ENCODE data around the gene AFF2. TPM values are rescaled to one million over a fixed set of nuclear protein-coding genes. Genes with fewer than 3 reads are reported as not detected.
"Not testable (repeated sequence)": the region's sequence is repeated elsewhere in the genome, so short reads cannot be mapped to it uniquely, and the experiment has no call there.

AFF2 gene
- total RNA-seq, 1 experiment from 2014 or later = 0.19 TPM

- TF ChIP-seq CTCF (IDR thresholded peaks at IDR 0.05; ENCODE audit: unreplicated experiment) = no peak
- no peaks in the 10 kb centered on the region for H3K27me3 Mint-ChIP-seq (ENCODE audit: insufficient read depth, unreplicated experiment)
- ChIA-PET POLR2A (no interaction called here), CTCF (interaction anchor here (0.9 kb wide), 1 partner anchor 21 kb away, joined by 3 read pairs; no protein-coding TSS in a partner anchor)
- no TSS peak for BruUV-seq (replicated peaks)
- no peaks in the 10 kb centered on the region for H3K4me1 Mint-ChIP-seq (ENCODE audit: insufficient read depth, unreplicated experiment)
- no peaks in the 10 kb centered on the region for H3K36me3 Mint-ChIP-seq (ENCODE audit: insufficient read depth, unreplicated experiment)
- H3K27ac Mint-ChIP-seq (ENCODE audit: low read depth, unreplicated experiment) = no peak overlapping the region
- no peak overlapping the region for H3K4me3 Mint-ChIP-seq (ENCODE audit: unreplicated experiment)
- H3K9me3 Mint-ChIP-seq (ENCODE audit: unreplicated experiment) = peaks cover 36% of the 10 kb centered on the region
- intact Hi-C loops (cut with micrococcal nuclease) = no loop called here
- DNase-seq (ENCODE audit: unreplicated experiment) = no peak
Measured at GRCh38 chrX:148664171-148664570, 163.8 kb downstream of the AFF2 start.

GRCh38 chrX:148664995-148665394 is 164.6 kb downstream of the AFF2 start:
- no peak for DNase-seq (ENCODE audit: unreplicated experiment)
- intact Hi-C loops (cut with micrococcal nuclease) = no loop called here
- no peaks in the 10 kb centered on the region for H3K27me3 Mint-ChIP-seq (ENCODE audit: insufficient read depth, unreplicated experiment)
- H3K4me1 Mint-ChIP-seq (ENCODE audit: insufficient read depth, unreplicated experiment) = no peaks in the 10 kb centered on the region
- ChIA-PET CTCF (no interaction called here), POLR2A (no interaction called here)
- H3K4me3 Mint-ChIP-seq (ENCODE audit: unreplicated experiment) = no peak overlapping the region
- H3K27ac Mint-ChIP-seq (ENCODE audit: low read depth, unreplicated experiment) = no peak overlapping the region
- TF ChIP-seq CTCF (IDR thresholded peaks at IDR 0.05; ENCODE audit: unreplicated experiment) = no peak
- H3K9me3 Mint-ChIP-seq (ENCODE audit: unreplicated experiment) = peaks cover 41% of the 10 kb centered on the region
- H3K36me3 Mint-ChIP-seq (ENCODE audit: insufficient read depth, unreplicated experiment) = no peaks in the 10 kb centered on the region
- no TSS peak for BruUV-seq (replicated peaks)

GRCh38 chrX:148669175-148669574 is 168.8 kb downstream of the AFF2 start:
- H3K9me3 Mint-ChIP-seq (ENCODE audit: unreplicated experiment) = peaks cover 39% of the 10 kb centered on the region
- DNase-seq (ENCODE audit: unreplicated experiment); H3K36me3 Mint-ChIP-seq (ENCODE audit: insufficient read depth, unreplicated experiment); H3K4me3 Mint-ChIP-seq (ENCODE audit: unreplicated experiment); BruUV-seq (replicated peaks); H3K4me1 Mint-ChIP-seq (ENCODE audit: insufficient read depth, unreplicated experiment); H3K27me3 Mint-ChIP-seq (ENCODE audit: insufficient read depth, unreplicated experiment); intact Hi-C loops (cut with micrococcal nuclease); POLR2A ChIA-PET; CTCF ChIA-PET; H3K27ac Mint-ChIP-seq (ENCODE audit: low read depth, unreplicated experiment): not testable (repeated sequence)

GRCh38 chrX:148670277-148670676 is 169.9 kb downstream of the AFF2 start:
- POLR2A ChIA-PET = no interaction called here
- H3K9me3 Mint-ChIP-seq (ENCODE audit: unreplicated experiment) = peaks cover 28% of the 10 kb centered on the region

More at GRCh38 chrX:148670277-148670676, 169.9 kb downstream of the AFF2 start:
- no peaks in the 10 kb centered on the region for H3K27me3 Mint-ChIP-seq (ENCODE audit: insufficient read depth, unreplicated experiment)
- no peak overlapping the region for H3K4me3 Mint-ChIP-seq (ENCODE audit: unreplicated experiment)
- no peak for TF ChIP-seq CTCF (IDR thresholded peaks at IDR 0.05; ENCODE audit: unreplicated experiment)
- DNase-seq (ENCODE audit: unreplicated experiment) = no peak
- CTCF ChIA-PET = no interaction called here
- BruUV-seq (replicated peaks) = no TSS peak
- H3K27ac Mint-ChIP-seq (ENCODE audit: low read depth, unreplicated experiment) = no peak overlapping the region
- intact Hi-C loops (cut with micrococcal nuclease) = no loop called here
- H3K4me1 Mint-ChIP-seq (ENCODE audit: insufficient read depth, unreplicated experiment) = no peaks in the 10 kb centered on the region
- H3K36me3 Mint-ChIP-seq (ENCODE audit: insufficient read depth, unreplicated experiment) = no peaks in the 10 kb centered on the region
